Transverse colon (tissue), 4 donors: ENCODE results near the gene WWOX. TPM values are rescaled to one million over a fixed set of nuclear protein-coding genes. Genes with fewer than 3 reads are reported as not detected.

ENCODE experiments used
- DNase-seq: peaks from one replicate; pipeline ENCODE4 v3.0.0-alpha.2; 2019
- H3K27ac ChIP-seq, 4 donors: fragments of 200-600 bp; sonication (generic); 2 replicates each; pipeline ENCODE4 v1.5.1; 2016 to 2018; ENCODE audit warnings: inconsistent platforms in 4 of 4
- H3K27me3 ChIP-seq: fragments of 200-600 bp; sonication (generic); 2 replicates; pipeline ENCODE4 v1.5.1; 2017; ENCODE audit warnings: inconsistent platforms
- H3K36me3 ChIP-seq, 4 donors: fragments of 200-600 bp; sonication (generic); 2 replicates each; pipeline ENCODE4 v1.5.1; 2017 to 2019; ENCODE audit warnings: inconsistent platforms in 4 of 4
- H3K4me1 ChIP-seq, 4 donors: fragments of 200-600 bp; sonication (generic); 2 replicates each; pipeline ENCODE4 v1.5.1; 2017 to 2020; ENCODE audit warnings: inconsistent platforms in 4 of 4
- H3K4me3 ChIP-seq, 4 donors: fragments of 200-600 bp; sonication (generic); 1 replicate in 1 of 4; 2 replicates in 3 of 4; pipeline versions ENCODE4 v1.5.1 to v1.6.1; 2017 to 2019; ENCODE audit warnings: inconsistent platforms in 4 of 4
- H3K9me3 ChIP-seq, 2 donors: fragments of 200-600 bp; sonication (generic); 2 replicates each; pipeline ENCODE4 v1.5.1; 2017 to 2019; ENCODE audit warnings: inconsistent platforms in 2 of 2
- EP300 ChIP-seq: sonication (generic); formaldehyde crosslinking; IDR thresholded peaks from one replicate; pipeline ENCODE4 v1.6.1; 2017; ENCODE audit warnings: antibody characterized with exemption, low read depth
- POLR2A ChIP-seq: fragments of 450-650 bp; IDR thresholded peaks from one replicate; pipeline ENCODE4 v1.6.1; 2016; ENCODE audit warnings: antibody characterized with exemption, mild to moderate bottlenecking, moderate library complexity
- POLR2AphosphoS5 ChIP-seq, 3 donors: sonication (generic); formaldehyde crosslinking; IDR thresholded peaks; one replicate each; pipeline ENCODE4 v1.6.1; 2016; ENCODE audit warnings: antibody characterized with exemption in 3 of 3
- whole genome bisulfite sequencing, 2 donors: methylation state at CpG; one replicate each; pipeline ENCODE4 v1.1.5; 2018; ENCODE audit warnings: low coverage in 1 of 2; 5-methylcytosine and 5-hydroxymethylcytosine counted together
- in situ Hi-C, 4 donors: fragments of 200-750 bp; cut with MboI; loops; one replicate each; pipeline versions ENCODE4 v1.15.0 to v1.15.1; 2017; ENCODE audit warnings: low sequenced_read_pairs in 3 of 4, low pct_ligation_motif_present in 1 of 4, low pct_unique_long_range_greater_than_20kb in 1 of 4
- intact Hi-C: fragments of 100-400 bp; cut with DNase I; formaldehyde crosslinking; loops from one replicate; pipeline ENCODE4 v1.15.1; 2023; ENCODE audit warnings: low total_unique reads
- total RNA-seq, 4 donors: library from RNA; depleted of rRNA; stranded (reverse); fragments of >200 nt; gene quantifications; one replicate each; pipeline ENCODE4 v1.1.0, GENCODE V29; 2016
- TF ChIP-seq, protein P1 (sequence below), 5 experiments: fragments of 200-600 bp in 3 of 5; fragments of 450-650 bp in 2 of 5; sonication (generic) in 3 of 5; IDR thresholded peaks; 1 replicate in 2 of 5; 2 replicates in 3 of 5; pipeline ENCODE4 v1.5.1; 2016 to 2017; ENCODE audit warnings: antibody characterized with exemption in 5 of 5, inconsistent platforms in 3 of 5, mild to moderate bottlenecking in 2 of 5, moderate library complexity in 1 of 5

Gene WWOX
- total RNA-seq, 4 donors from 2014 or later: 11.2 to 53.8 (median 24.8) TPM

- 66 to 81% methylated on average over 5 to 6 of the region's 6 CpGs for WGBS, 2 donors
- H3K36me3 ChIP-seq: no peaks in the 10 kb centered on the region
- DNase-seq: no peak
- in situ Hi-C loops (no loop called here), intact Hi-C loops (no loop called here)
- no peak overlapping the region for H3K27ac ChIP-seq
- no peaks in the 10 kb centered on the region for H3K27me3 ChIP-seq
- no peaks in the 10 kb centered on the region for H3K9me3 ChIP-seq
- TF ChIP-seq POLR2AphosphoS5 (IDR thresholded peaks at IDR 0.05) (no peak), POLR2A (no peak), EP300 (no peak)
- TF ChIP-seq, protein P1, sequence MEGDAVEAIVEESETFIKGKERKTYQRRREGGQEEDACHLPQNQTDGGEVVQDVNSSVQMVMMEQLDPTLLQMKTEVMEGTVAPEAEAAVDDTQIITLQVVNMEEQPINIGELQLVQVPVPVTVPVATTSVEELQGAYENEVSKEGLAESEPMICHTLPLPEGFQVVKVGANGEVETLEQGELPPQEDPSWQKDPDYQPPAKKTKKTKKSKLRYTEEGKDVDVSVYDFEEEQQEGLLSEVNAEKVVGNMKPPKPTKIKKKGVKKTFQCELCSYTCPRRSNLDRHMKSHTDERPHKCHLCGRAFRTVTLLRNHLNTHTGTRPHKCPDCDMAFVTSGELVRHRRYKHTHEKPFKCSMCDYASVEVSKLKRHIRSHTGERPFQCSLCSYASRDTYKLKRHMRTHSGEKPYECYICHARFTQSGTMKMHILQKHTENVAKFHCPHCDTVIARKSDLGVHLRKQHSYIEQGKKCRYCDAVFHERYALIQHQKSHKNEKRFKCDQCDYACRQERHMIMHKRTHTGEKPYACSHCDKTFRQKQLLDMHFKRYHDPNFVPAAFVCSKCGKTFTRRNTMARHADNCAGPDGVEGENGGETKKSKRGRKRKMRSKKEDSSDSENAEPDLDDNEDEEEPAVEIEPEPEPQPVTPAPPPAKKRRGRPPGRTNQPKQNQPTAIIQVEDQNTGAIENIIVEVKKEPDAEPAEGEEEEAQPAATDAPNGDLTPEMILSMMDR (IDR thresholded peaks at IDR 0.05): no peak
- H3K4me3 ChIP-seq: no peak overlapping the region
- no peaks in the 10 kb centered on the region for H3K4me1 ChIP-seq
Measured at GRCh38 chr16:78324649-78325285, 225.3 kb downstream of the WWOX start.

DNA sequence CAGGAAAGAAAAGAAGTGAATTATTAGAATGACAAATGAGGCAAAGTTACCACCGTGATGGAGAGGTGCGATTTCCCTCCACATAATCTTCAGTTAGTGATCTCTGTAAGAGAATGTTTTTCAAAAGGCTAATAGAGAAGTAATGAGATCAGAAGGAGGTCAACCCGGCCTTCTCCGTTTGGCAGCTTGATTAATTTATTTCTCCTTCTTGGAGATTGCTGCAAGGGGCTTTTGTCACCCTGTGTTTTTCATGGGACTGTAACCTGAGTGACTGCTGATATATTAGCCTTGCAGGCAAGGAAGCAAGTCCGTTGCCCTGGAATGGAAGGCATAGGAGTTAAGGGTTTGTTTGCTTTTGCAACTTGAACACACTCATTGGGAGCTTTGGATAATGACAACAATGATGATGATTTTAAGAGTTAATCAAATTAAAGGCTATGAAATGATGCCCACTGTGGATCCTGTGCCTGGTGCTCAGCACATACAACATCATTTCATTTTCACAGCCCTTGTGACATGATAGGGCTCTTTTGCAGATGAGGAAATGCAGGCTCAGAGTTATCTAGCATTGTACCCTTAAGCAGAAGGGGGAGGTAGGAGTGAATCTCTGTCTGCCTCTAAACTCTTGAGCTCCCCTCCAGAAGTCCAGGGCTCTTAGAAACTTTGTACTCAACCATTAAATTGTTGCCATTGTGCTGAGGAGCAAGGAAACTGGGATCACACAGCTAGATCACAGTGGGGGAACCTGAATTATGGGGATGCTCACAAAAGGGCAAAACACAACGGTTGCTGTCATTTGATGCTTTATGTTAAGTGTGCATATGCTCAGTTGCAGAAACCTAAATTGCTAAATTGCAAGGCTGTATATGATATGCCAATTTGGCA, 226.3 kb downstream of the WWOX start:
- DNase-seq: no peak
- TF ChIP-seq POLR2A (no peak), POLR2AphosphoS5 (IDR thresholded peaks at IDR 0.05) (no peak), EP300 (no peak)
- TF ChIP-seq, protein P1 (IDR thresholded peaks at IDR 0.05): no peak
- H3K4me3 ChIP-seq: no peak overlapping the region
- H3K9me3 ChIP-seq: no peaks in the 10 kb centered on the region
- intact Hi-C loops (no loop called here), in situ Hi-C loops (no loop called here)
- H3K27ac ChIP-seq: no peak overlapping the region
- WGBS, 2 donors: 81 to 86% methylated on average over 6 of the region's 6 CpGs
- no peaks in the 10 kb centered on the region for H3K4me1 ChIP-seq
- no peaks in the 10 kb centered on the region for H3K27me3 ChIP-seq
- no peaks in the 10 kb centered on the region for H3K36me3 ChIP-seq

- Histone ChIP-seq H3K4me1 (no peaks in the 10 kb centered on the region), H3K27me3 (no peaks in the 10 kb centered on the region), H3K9me3 (no peaks in the 10 kb centered on the region), H3K36me3 (no peaks in the 10 kb centered on the region), H3K4me3 (no peak overlapping the region), H3K27ac (no peak overlapping the region)
- in situ Hi-C loops: no loop called here
- TF ChIP-seq, protein P1 (IDR thresholded peaks at IDR 0.05): no peak
- TF ChIP-seq POLR2A: no peak
- TF ChIP-seq EP300: no peak
- intact Hi-C loops: no loop called here
- no peak for DNase-seq
- WGBS, 2 donors: 87 to 100% methylated on average over 1 to 3 of the region's 3 CpGs
Measured at GRCh38 chr16:78326731-78327130, 227.3 kb downstream of the WWOX start.

GRCh38 chr16:78331731-78332130, 232.3 kb downstream of the WWOX start:
- 65 to 77% methylated on average over 4 of the region's 4 CpGs for WGBS, 2 donors

More at GRCh38 chr16:78331731-78332130, 232.3 kb downstream of the WWOX start:
- H3K27ac ChIP-seq: no peak overlapping the region
- no peaks in the 10 kb centered on the region for H3K4me1 ChIP-seq
- H3K9me3 ChIP-seq: no peaks in the 10 kb centered on the region
- no peaks in the 10 kb centered on the region for H3K27me3 ChIP-seq
- no peak for DNase-seq
- TF ChIP-seq, protein P1 (IDR thresholded peaks at IDR 0.05): no peak
- TF ChIP-seq POLR2A (no peak), POLR2AphosphoS5 (IDR thresholded peaks at IDR 0.05) (no peak), EP300 (no peak)
- H3K36me3 ChIP-seq: no peaks in the 10 kb centered on the region
- in situ Hi-C loops: no loop called here
- intact Hi-C loops: no loop called here
- H3K4me3 ChIP-seq: no peak overlapping the region
